OCI-LY1 (cell line): ENCODE results near the gene RANBP17.

Experiments used
- CTCF ChIP-seq: fragments of 200-600 bp; sonication (generic), shearing (Covaris generic); IDR thresholded peaks from 2 replicates; pipeline ENCODE4 v1.5.1; 2017; ENCODE audit warnings: mild to moderate bottlenecking, antibody characterized with exemption, low read length, moderate library complexity, mixed read lengths
- EZH2 ChIP-seq: fragments of 200-600 bp; sonication (generic), shearing (Covaris generic); IDR thresholded peaks from 2 replicates; pipeline ENCODE4 v1.8.0; 2017; ENCODE audit warnings: borderline replicate concordance, mixed run types, mild to moderate bottlenecking, antibody characterized with exemption, low read length, moderate library complexity, mixed read lengths

GRCh38 chr5:171205375-171205774, 343.6 kb downstream of the RANBP17 start:
- TF ChIP-seq CTCF (no peak), EZH2 (no peak)
